Kidney (tissue), 14 donors: ENCODE results near the gene ATAD1. TPM values are rescaled to one million over a fixed set of nuclear protein-coding genes. Genes with fewer than 3 reads are reported as not detected.
A peak's percentile ranks its signal among the peaks of the same experiment; 100 is the strongest.
"Not testable (repeated sequence)": the region's sequence is repeated elsewhere in the genome, so short reads cannot be mapped to it uniquely, and the experiment has no call there.

ENCODE experiments used
- DNase-seq, 5 donors: peaks; one replicate each; pipeline ENCODE4 v3.0.0-alpha.2; 2013 to 2020
- FAIRE-seq: peaks from 2 replicates; lab custom pipeline; 2012; peaks lifted over from hg19 to GRCh38; lab: Jason Lieb, UNC
- H3K27ac ChIP-seq, 2 donors: one replicate each; pipeline ENCODE4 v1.7.0; 2013; ENCODE audit warnings: low read depth in 2 of 2, low read length in 2 of 2, inconsistent platforms in 1 of 2
- H3K27me3 ChIP-seq: one replicate; pipeline ENCODE4 v1.7.1; 2013; ENCODE audit warnings: low read length, inconsistent platforms; ENCODE audit not compliant: control insufficient read depth, insufficient read depth
- H3K36me3 ChIP-seq, 3 donors: one replicate each; pipeline versions ENCODE4 v1.7.0 to v1.7.1; 2013; ENCODE audit warnings: low read length in 3 of 3, control low read depth in 1 of 3, inconsistent platforms in 1 of 3; ENCODE audit not compliant: insufficient read depth in 3 of 3, control insufficient read depth in 2 of 3
- H3K4me1 ChIP-seq, 3 donors: one replicate each; pipeline versions ENCODE4 v1.7.0 to v1.7.1; 2013; ENCODE audit warnings: low read length in 3 of 3, inconsistent platforms in 1 of 3, low read depth in 1 of 3; ENCODE audit not compliant: control insufficient read depth in 2 of 3, insufficient read depth in 2 of 3
- H3K4me3 ChIP-seq, 3 donors: one replicate each; pipeline versions ENCODE4 v1.7.0 to v1.8.1; 2013; ENCODE audit warnings: low read length in 3 of 3, control low read depth in 1 of 3, inconsistent platforms in 1 of 3
- H3K9ac ChIP-seq, 3 donors: one replicate each; pipeline versions ENCODE4 v1.7.0 to v1.7.1; 2013; ENCODE audit warnings: low read length in 3 of 3, control low read depth in 1 of 3, inconsistent platforms in 1 of 3
- H3K9me3 ChIP-seq, 3 donors: one replicate each; pipeline versions ENCODE4 v1.7.0 to v1.7.1; 2013; ENCODE audit warnings: low read length in 3 of 3, control low read depth in 1 of 3, inconsistent platforms in 1 of 3; ENCODE audit not compliant: control insufficient read depth in 2 of 3, insufficient read depth in 1 of 3
- intact Hi-C: fragments of 100-400 bp; cut with DNase I; formaldehyde crosslinking; loops from one replicate; pipeline ENCODE4 v1.11.1; 2022
- polyA plus RNA-seq: library from polyadenylated mRNA; stranded (reverse); fragments of 350-450 nt; fragmentation: Illumina TruSeq; extraction: RNeasy Lipid Tissue Mini Kit (QIAGEN cat#74804); gene quantifications from one replicate; pipeline ENCODE4 v1.2.3, GENCODE V29; 2014; ENCODE audit warnings: low read depth, low replicate concordance; ENCODE audit not compliant: insufficient read depth
- total RNA-seq: library from RNA; stranded (reverse); fragmentation: NEBNext Ultra II Directional; extraction: Animal tissue kit (Norgen Biotek cat#: 25700); gene quantifications from one replicate; pipeline ENCODE4 v1.2.1, GENCODE V29; 2021
- TF ChIP-seq, protein P1 (sequence below): IDR thresholded peaks from 3 replicates; pipeline ENCODE4 v1.5.1; 2012; ENCODE audit warnings: mild to moderate bottlenecking, moderate library complexity, borderline replicate concordance; ENCODE audit not compliant: insufficient read depth; ENCODE audit errors: extremely low read depth
- donor health status: control.
- donor health status: control.
- donor health status: control.
- donor health status: control.
- donor health status: control.
- donor health status: DM: yes; HTN: yes; CAD: no.
- donor health status: Normal renal cell carcinoma (clear cell type).

The ATAD1 gene
- total and polyA plus RNA-seq, 2 donors from 2014 or later: 22.0 to 57.3 TPM

DNA sequence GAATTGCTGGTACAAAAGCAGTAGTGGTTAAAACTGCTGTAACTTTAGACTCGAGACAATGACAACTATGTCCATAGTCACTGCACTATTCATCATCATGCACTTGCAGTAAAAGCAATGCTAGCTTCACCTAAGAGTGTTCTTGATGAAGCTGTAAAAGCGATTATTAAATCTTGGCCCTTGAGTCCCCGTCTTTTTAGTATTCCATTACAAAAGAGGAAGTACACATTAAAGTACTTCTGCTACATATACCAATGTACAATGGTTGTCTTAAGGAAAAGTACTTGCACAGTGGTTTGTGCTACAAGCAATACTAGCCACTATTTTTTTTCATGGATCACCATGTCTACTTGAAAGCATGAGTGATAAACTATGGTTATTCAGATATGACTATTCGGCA lies 78.3 kb downstream of the ATAD1 start:
- Histone ChIP-seq H3K4me3 (no peak overlapping the region), H3K27me3 (no peaks in the 10 kb centered on the region), H3K27ac (no peak overlapping the region), H3K4me1 (no peaks in the 10 kb centered on the region), H3K9ac (no peak overlapping the region), H3K9me3 (no peaks in the 10 kb centered on the region), H3K36me3 (no peaks in the 10 kb centered on the region)
- TF ChIP-seq, protein P1, sequence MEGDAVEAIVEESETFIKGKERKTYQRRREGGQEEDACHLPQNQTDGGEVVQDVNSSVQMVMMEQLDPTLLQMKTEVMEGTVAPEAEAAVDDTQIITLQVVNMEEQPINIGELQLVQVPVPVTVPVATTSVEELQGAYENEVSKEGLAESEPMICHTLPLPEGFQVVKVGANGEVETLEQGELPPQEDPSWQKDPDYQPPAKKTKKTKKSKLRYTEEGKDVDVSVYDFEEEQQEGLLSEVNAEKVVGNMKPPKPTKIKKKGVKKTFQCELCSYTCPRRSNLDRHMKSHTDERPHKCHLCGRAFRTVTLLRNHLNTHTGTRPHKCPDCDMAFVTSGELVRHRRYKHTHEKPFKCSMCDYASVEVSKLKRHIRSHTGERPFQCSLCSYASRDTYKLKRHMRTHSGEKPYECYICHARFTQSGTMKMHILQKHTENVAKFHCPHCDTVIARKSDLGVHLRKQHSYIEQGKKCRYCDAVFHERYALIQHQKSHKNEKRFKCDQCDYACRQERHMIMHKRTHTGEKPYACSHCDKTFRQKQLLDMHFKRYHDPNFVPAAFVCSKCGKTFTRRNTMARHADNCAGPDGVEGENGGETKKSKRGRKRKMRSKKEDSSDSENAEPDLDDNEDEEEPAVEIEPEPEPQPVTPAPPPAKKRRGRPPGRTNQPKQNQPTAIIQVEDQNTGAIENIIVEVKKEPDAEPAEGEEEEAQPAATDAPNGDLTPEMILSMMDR: no peak
- DNase-seq (no peak), FAIRE-seq (no peak)
- intact Hi-C loops: no loop called here

DNA sequence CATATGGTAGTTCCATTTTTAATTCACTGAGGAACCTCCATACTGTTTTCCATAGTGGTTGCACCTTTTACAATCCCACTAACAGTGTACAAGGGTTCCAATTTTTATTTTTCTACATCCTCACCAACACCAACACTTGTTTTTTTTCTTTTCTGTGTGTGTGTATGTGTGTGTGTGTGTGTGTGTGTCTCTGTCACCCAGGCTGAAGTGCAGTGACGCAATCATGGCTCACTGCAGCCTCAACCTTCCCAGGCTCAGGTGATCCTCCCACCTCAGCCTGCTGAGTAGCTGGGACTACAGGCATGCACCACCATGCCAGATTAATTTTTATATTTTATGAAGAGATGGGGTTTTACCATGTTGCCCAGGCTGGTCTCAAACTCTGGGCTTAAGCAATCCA lies 79.8 kb downstream of the ATAD1 start:
- DNase-seq, H3K36me3 ChIP-seq, FAIRE-seq, H3K9ac ChIP-seq, H3K27me3 ChIP-seq, H3K4me3 ChIP-seq, intact Hi-C loops, H3K4me1 ChIP-seq, H3K27ac ChIP-seq, H3K9me3 ChIP-seq: not testable (repeated sequence)

DNA sequence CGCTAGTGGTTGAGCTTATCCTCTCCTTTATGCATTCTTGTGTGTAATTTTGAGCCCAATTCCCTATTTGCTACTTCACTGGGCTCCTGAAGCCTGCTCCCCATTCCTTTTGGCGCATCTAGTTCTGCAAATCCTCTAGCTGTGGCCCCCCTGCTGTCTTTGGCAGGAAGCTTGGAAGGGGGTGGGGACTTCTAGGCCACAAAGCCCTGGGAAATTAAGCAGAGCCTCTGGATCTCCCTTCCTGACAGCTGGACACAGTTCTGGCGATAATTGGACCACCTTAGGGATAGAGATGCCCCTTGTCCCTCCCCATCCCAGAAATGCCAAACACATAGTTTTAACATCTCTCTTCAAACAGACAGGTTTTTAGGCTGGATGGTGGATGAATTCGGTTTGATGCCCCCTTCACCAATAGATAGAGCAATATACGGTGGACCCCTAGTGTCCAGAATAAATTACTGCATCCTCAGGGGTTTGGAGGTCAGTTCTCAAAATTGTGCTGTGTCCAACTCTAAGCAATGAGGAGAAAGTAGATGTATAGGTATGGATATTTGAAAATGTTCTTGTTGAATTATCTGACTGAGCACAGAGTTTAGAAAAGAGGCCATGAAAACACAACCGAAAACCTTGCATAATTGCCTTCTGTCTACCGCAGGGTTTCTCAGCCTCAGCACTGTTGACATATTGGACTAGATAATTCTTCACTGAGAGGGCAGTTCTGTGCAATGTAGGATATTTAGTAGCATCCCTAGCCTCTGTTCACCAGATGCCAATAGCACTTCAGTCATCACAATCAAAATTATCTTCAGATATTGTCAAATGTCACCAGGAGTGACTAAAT lies 82.8 kb downstream of the ATAD1 start:
- intact Hi-C loops: no loop called here
- TF ChIP-seq, protein P1: peak; percentile 84
- DNase-seq: peak in 3 of 5 donors; percentile 32 to 67 (median 59)
- H3K36me3 ChIP-seq: no peaks in the 10 kb centered on the region
- H3K4me3 ChIP-seq: no peak overlapping the region
- H3K9ac ChIP-seq: no peak overlapping the region
- H3K4me1 ChIP-seq: no peaks in the 10 kb centered on the region
- no peak overlapping the region for H3K27ac ChIP-seq
- H3K27me3 ChIP-seq: no peaks in the 10 kb centered on the region
- no peaks in the 10 kb centered on the region for H3K9me3 ChIP-seq
- no peak for FAIRE-seq

DNA sequence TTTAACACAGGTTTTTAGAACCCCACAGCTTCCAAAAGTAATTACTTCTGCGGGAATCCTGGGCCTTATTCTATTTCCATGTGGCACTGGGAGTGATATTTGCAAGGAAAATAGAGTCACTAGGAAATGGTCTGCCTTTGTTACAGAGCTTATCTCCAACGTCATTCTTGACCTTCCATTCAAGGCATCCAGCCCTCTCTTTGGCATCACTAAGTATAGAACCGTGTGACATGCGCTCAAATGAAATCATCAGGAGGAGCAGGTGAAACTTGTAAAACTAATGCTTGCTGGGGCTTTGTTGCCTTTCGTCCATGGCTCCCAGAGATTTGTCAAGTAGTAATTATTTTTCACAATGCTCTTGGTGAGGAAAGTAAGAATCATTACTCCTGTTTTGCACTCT lies 84.9 kb downstream of the ATAD1 start:
- no peaks in the 10 kb centered on the region for H3K27me3 ChIP-seq
- no peak overlapping the region for H3K27ac ChIP-seq
- DNase-seq: no peak
- no peak overlapping the region for H3K9ac ChIP-seq
- H3K36me3 ChIP-seq: no peaks in the 10 kb centered on the region
- H3K9me3 ChIP-seq: no peaks in the 10 kb centered on the region
- no peak for FAIRE-seq
- intact Hi-C loops: no loop called here
- H3K4me3 ChIP-seq: no peak overlapping the region
- H3K4me1 ChIP-seq: no peaks in the 10 kb centered on the region
- TF ChIP-seq, protein P1: no peak
